ENCODE measurements around the gene QPCTL. TPM values are rescaled to one million over a fixed set of nuclear protein-coding genes. Genes with fewer than 3 reads are reported as not detected.
A peak's percentile ranks its signal among the peaks of the same experiment; 100 is the strongest.
"Not testable (repeated sequence)": the region's sequence is repeated elsewhere in the genome, so short reads cannot be mapped to it uniquely, and the experiment has no call there.

The QPCTL gene
- total RNA-seq, 1 donor from 2014 or later, result 8.0 TPM

- DNase-seq (ENCODE audit: low spot score), result no peak
These were observed 15.6 kb upstream of the QPCTL start for GRCh38 chr19:45676851-45677263.

GRCh38 chr19:45677351-45678230 lies 14.9 kb upstream of the QPCTL start:
- DNase-seq (ENCODE audit: low spot score), result peak; percentile 95

GRCh38 chr19:45681391-45682015 lies 11.0 kb upstream of the QPCTL start:
- peak; percentile 91 for DNase-seq (ENCODE audit: low spot score)

- no peak for DNase-seq (ENCODE audit: low spot score)
These were observed 10.3 kb upstream of the QPCTL start for GRCh38 chr19:45682117-45682516.

- DNase-seq (ENCODE audit: low spot score), result no peak
These were observed 9.6 kb upstream of the QPCTL start for GRCh38 chr19:45682908-45683307.

- DNase-seq (ENCODE audit: low spot score), result not testable (repeated sequence)
These were observed 7.4 kb upstream of the QPCTL start for GRCh38 chr19:45685045-45685444.

- no peak for DNase-seq (ENCODE audit: low spot score)
These were observed 4.9 kb upstream of the QPCTL start for GRCh38 chr19:45687599-45687998.

- peak; percentile 94 for DNase-seq (ENCODE audit: low spot score)
These were observed 815 bp upstream of the QPCTL start, which contains the start of gene SNRPD2 for GRCh38 chr19:45691516-45692186. Gene SNRPD2, minus strand, starts transcription at chr19:45691953. Its CDS starts 65 bp downstream, at chr19:45691888.

- peak; percentile 74 for DNase-seq (ENCODE audit: low spot score)
These were observed 781 bp downstream of the QPCTL start for GRCh38 chr19:45693106-45693788.

- DNase-seq (ENCODE audit: low spot score), result no peak
These were observed 9.2 kb downstream of the QPCTL start for GRCh38 chr19:45701676-45702075.

- DNase-seq (ENCODE audit: low spot score), result no peak
These were observed 12.6 kb downstream of the QPCTL start for GRCh38 chr19:45705115-45705514.

GRCh38 chr19:45705710-45706415 lies 13.4 kb downstream of the QPCTL start:
- no peak for DNase-seq (ENCODE audit: low spot score)

- DNase-seq (ENCODE audit: low spot score), result no peak
These were observed 18.1 kb downstream of the QPCTL start for GRCh38 chr19:45710356-45711130.

- DNase-seq (ENCODE audit: low spot score), result no peak
These were observed 19.6 kb downstream of the QPCTL start for GRCh38 chr19:45711851-45712698.

- DNase-seq (ENCODE audit: low spot score), result no peak
These were observed 20.2 kb downstream of the QPCTL start for GRCh38 chr19:45712699-45713067.

- no peak for DNase-seq (ENCODE audit: low spot score)
These were observed 20.7 kb downstream of the QPCTL start for GRCh38 chr19:45713141-45713540.

- no peak for DNase-seq (ENCODE audit: low spot score)
These were observed 22.7 kb downstream of the QPCTL start for GRCh38 chr19:45715139-45715538.

GRCh38 chr19:45716359-45717130 lies 24.1 kb downstream of the QPCTL start:
- peak; percentile 26 for DNase-seq (ENCODE audit: low spot score)
